OCI-LY1 (cell line): ENCODE results near the gene PEX5L.

Experiments
- CTCF ChIP-seq: fragments of 200-600 bp; sonication (generic), shearing (Covaris generic); IDR thresholded peaks from 2 replicates; pipeline ENCODE4 v1.5.1; 2017; ENCODE audit warnings: mild to moderate bottlenecking, antibody characterized with exemption, low read length, moderate library complexity, mixed read lengths
- EZH2 ChIP-seq: fragments of 200-600 bp; sonication (generic), shearing (Covaris generic); IDR thresholded peaks from 2 replicates; pipeline ENCODE4 v1.8.0; 2017; ENCODE audit warnings: borderline replicate concordance, mixed run types, mild to moderate bottlenecking, antibody characterized with exemption, low read length, moderate library complexity, mixed read lengths

- no peak for TF ChIP-seq CTCF
- TF ChIP-seq EZH2 = no peak
Measured at GRCh38 chr3:180078592-180078991, 41.9 kb upstream of the PEX5L start.
